Measurements from ENCODE around the gene CYP2C9.

- TF ChIP-seq MAZ (IDR thresholded peaks at IDR 0.05; ENCODE audit: borderline replicate concordance, low read depth, low read length) (no peak), EHMT2 (IDR thresholded peaks at IDR 0.05; ENCODE audit: low read depth) (no peak)
Measured at GRCh38 chr10:95039281-95039680, 100.8 kb downstream of the CYP2C9 start.
